Measurements from ENCODE around the gene TRPM1.

Gene TRPM1

GRCh38 chr15:31046759-31047359 lies 54.7 kb downstream of the TRPM1 start:
- Histone ChIP-seq H3K4me3 (ENCODE audit: low read depth, low read length) (no peak overlapping the region), H3K27ac (no peak overlapping the region), H3K27me3 (ENCODE audit: insufficient read depth, low read depth, severe bottlenecking) (no peaks in the 10 kb centered on the region), H3K36me3 (no peaks in the 10 kb centered on the region), H3K9me3 (ENCODE audit: severe bottlenecking) (no peaks in the 10 kb centered on the region)
- TF ChIP-seq CTCF (IDR thresholded peaks at IDR 0.05; ENCODE audit: low read depth, low read length): no peak
- no peak for DNase-seq

DNA sequence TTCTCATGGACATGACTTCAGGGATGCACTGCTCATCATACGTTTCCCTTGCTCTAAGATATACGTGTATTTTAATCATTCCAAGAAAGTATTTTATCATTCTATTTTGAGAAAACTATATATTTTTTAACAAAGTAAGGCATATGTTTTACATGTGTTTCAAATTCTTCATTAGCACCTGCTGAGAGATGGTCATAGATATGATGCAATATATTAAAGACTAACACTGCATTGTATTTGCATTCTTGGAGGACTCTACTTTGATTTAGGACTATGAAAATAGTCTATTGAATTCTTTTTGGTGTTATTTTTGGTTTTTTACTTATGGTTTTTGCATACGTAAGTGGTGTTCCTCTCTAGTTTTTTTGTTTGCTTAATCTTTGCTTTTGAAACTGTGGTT lies 55.9 kb downstream of the TRPM1 start:
- TF ChIP-seq CTCF (IDR thresholded peaks at IDR 0.05; ENCODE audit: low read depth, low read length): no peak
- no peaks in the 10 kb centered on the region for H3K9me3 ChIP-seq (ENCODE audit: severe bottlenecking)
- no peaks in the 10 kb centered on the region for H3K27me3 ChIP-seq (ENCODE audit: insufficient read depth, low read depth, severe bottlenecking)
- H3K27ac ChIP-seq: no peak overlapping the region
- H3K4me3 ChIP-seq (ENCODE audit: low read depth, low read length): no peak overlapping the region
- no peak for DNase-seq
- no peaks in the 10 kb centered on the region for H3K36me3 ChIP-seq

DNA sequence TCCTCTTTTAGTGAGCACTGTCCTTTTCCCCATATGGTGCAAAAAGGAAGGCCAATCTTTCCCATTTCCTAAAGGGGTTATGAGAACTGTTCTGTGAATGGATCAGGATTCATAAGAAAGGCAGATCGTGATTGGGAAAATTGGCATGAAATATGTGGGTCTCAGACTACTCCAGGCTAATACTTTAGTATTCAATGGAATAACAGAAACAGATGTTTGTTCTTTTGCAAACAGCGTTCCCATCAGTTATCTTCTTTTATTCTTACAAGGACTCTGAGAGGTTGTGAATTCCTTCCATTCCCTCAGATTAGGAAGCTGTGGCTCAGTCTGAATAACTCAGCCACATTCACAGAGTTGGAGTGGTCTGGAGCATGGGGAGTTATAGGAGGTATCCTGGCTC lies 58.8 kb downstream of the TRPM1 start:
- Histone ChIP-seq H3K36me3 (no peaks in the 10 kb centered on the region), H3K27ac (no peak overlapping the region), H3K9me3 (ENCODE audit: severe bottlenecking) (no peaks in the 10 kb centered on the region), H3K4me3 (ENCODE audit: low read depth, low read length) (no peak overlapping the region), H3K27me3 (ENCODE audit: insufficient read depth, low read depth, severe bottlenecking) (no peaks in the 10 kb centered on the region)
- TF ChIP-seq CTCF (IDR thresholded peaks at IDR 0.05; ENCODE audit: low read depth, low read length): no peak
- no peak for DNase-seq

- Histone ChIP-seq H3K4me3 (ENCODE audit: low read depth, low read length) (no peak overlapping the region), H3K27me3 (ENCODE audit: insufficient read depth, low read depth, severe bottlenecking) (no peaks in the 10 kb centered on the region), H3K9me3 (ENCODE audit: severe bottlenecking) (no peaks in the 10 kb centered on the region), H3K27ac (no peak overlapping the region), H3K36me3 (no peaks in the 10 kb centered on the region)
- DNase-seq: no peak
- no peak for TF ChIP-seq CTCF (IDR thresholded peaks at IDR 0.05; ENCODE audit: low read depth, low read length)
Measured at GRCh38 chr15:31041610-31042009, 59.9 kb downstream of the TRPM1 start.

DNA sequence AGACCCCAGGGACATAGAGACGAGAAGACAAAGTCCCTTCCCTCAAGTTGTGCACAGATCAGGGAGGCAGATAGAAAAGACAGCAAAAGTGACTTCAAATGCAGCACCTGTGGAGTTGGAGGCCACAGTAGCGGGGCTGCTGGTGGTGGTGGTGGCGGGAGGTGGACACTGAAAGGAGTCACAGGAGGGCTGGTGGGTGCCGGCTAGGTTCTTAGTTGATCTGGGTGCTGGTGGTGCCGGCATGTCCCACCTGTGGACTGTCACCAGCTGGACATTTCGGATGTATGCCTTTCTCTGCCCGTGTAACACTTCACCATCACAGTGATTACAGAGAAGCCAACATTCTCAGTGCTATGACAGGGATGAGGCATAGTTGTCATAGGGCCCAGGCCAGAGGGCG lies 60.9 kb downstream of the TRPM1 start:
- Histone ChIP-seq H3K9me3 (ENCODE audit: severe bottlenecking) (no peaks in the 10 kb centered on the region), H3K36me3 (no peaks in the 10 kb centered on the region), H3K4me3 (ENCODE audit: low read depth, low read length) (no peak overlapping the region), H3K27me3 (ENCODE audit: insufficient read depth, low read depth, severe bottlenecking) (no peaks in the 10 kb centered on the region), H3K27ac (no peak overlapping the region)
- DNase-seq: no peak
- no peak for TF ChIP-seq CTCF (IDR thresholded peaks at IDR 0.05; ENCODE audit: low read depth, low read length)

DNA sequence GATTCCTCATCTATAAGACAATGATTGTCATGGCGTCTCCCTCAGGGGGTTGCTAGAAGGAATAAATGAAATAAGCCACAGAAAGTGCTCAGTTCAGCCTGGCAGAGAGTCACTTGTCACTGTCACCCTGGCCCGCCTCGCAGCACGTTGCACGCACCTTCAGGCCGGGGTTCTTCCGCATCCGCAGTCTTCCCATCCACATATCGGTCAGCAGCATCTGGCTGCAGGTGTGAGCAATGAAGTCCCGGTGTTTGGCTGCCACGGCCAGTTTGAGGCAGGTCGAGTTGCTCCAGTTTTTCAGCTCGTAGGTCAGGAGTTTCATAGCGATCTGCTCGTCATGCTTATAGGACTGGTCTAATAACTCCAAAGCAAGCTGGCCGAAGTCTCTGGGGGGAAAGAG lies 61.6 kb downstream of the TRPM1 start:
- DNase-seq: no peak
- Histone ChIP-seq H3K4me3 (ENCODE audit: low read depth, low read length) (no peak overlapping the region), H3K27me3 (ENCODE audit: insufficient read depth, low read depth, severe bottlenecking) (no peaks in the 10 kb centered on the region), H3K36me3 (no peaks in the 10 kb centered on the region), H3K27ac (no peak overlapping the region), H3K9me3 (ENCODE audit: severe bottlenecking) (no peaks in the 10 kb centered on the region)
- no peak for TF ChIP-seq CTCF (IDR thresholded peaks at IDR 0.05; ENCODE audit: low read depth, low read length)

Measured in WERI-Rb-1 (cell line).